Measurements from ENCODE around the gene WNT5A. TPM values are rescaled to one million over a fixed set of nuclear protein-coding genes. Genes with fewer than 3 reads are reported as not detected.

The WNT5A gene
- polyA plus RNA-seq: 0.59 and 0.74 TPM in 2 replicates
- polyA minus RNA-seq: 0.93 and 0.97 TPM in 2 replicates

DNA sequence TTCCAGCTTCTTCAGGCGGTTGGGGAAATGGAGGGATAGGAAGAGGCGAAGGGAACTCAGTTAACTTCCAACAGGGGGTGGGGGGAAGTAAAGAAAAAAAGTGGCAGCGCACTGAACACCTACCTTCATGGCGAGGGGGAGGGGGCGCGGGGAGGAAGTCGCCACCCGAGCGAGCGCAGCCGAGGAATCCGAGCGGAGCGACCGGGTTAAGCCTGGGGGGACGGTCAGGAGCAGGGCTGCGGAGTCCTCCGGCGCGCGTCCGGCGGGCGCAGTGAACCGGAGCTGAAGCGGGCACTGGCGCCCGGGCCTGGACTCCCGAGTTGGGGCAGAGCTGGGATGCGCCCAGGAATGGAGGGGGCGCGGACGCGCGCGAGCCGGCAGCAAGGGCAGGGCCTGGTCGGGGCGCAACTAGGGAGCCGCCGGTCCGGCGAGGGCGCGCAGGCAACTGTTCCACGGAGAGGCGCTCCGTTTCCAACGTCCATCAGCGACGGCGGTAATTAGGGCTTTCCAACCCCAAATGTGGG lies at the start of gene WNT5A:
TSS of gene WNT5A (minus strand) at position 450 of the 524 bp plus-strand sequence. CDS start at position 129, 321 bp downstream.
- H3K4me3 ChIP-seq (ENCODE audit: low read length): peak within 1 kb of the TSS; percentile 71
- H3K27me3 ChIP-seq (ENCODE audit: insufficient read depth, low read depth, low read length): peaks cover 96% of the 10 kb centered on the region
- H3K4me2 ChIP-seq (ENCODE audit: low read length): peak within 1 kb of the TSS; percentile 85
- H2AFZ ChIP-seq (ENCODE audit: low read depth, low read length): no peak within 1 kb of the TSS
- no peaks in the 10 kb centered on the region for H3K9me2 ChIP-seq (ENCODE audit: insufficient read depth, low read length)
- no peak within 1 kb of the TSS for H3K27ac ChIP-seq (ENCODE audit: low read length)
- H3K36me3 ChIP-seq (ENCODE audit: insufficient read depth, low read length): no peaks in the 10 kb centered on the region
- no peaks in the 10 kb centered on the region for H3K9me3 ChIP-seq (ENCODE audit: low read length)
- H3K79me2 ChIP-seq (replicated peaks; ENCODE audit: insufficient read depth, low read length): no peaks in the 10 kb centered on the region
- H3K9ac ChIP-seq (ENCODE audit: low read length): peak within 1 kb of the TSS; percentile 30
- no peak for TF ChIP-seq EP300 (conservative IDR thresholded peaks at IDR 0.05; ENCODE audit: poor library complexity, severe bottlenecking)
- no peak for TF ChIP-seq TAF1 (IDR thresholded peaks at IDR 0.05; ENCODE audit: low read depth)
- TF ChIP-seq EZH2 (IDR thresholded peaks at IDR 0.05; ENCODE audit: borderline replicate concordance, insufficient read depth, low read length, poor library complexity, severe bottlenecking): no peak
- no peak for TF ChIP-seq MXI1 (conservative IDR thresholded peaks at IDR 0.05; ENCODE audit: poor library complexity, severe bottlenecking)
- no peak for TF ChIP-seq RAD21 (conservative IDR thresholded peaks at IDR 0.05)
- TF ChIP-seq, protein P1, sequence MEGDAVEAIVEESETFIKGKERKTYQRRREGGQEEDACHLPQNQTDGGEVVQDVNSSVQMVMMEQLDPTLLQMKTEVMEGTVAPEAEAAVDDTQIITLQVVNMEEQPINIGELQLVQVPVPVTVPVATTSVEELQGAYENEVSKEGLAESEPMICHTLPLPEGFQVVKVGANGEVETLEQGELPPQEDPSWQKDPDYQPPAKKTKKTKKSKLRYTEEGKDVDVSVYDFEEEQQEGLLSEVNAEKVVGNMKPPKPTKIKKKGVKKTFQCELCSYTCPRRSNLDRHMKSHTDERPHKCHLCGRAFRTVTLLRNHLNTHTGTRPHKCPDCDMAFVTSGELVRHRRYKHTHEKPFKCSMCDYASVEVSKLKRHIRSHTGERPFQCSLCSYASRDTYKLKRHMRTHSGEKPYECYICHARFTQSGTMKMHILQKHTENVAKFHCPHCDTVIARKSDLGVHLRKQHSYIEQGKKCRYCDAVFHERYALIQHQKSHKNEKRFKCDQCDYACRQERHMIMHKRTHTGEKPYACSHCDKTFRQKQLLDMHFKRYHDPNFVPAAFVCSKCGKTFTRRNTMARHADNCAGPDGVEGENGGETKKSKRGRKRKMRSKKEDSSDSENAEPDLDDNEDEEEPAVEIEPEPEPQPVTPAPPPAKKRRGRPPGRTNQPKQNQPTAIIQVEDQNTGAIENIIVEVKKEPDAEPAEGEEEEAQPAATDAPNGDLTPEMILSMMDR (IDR thresholded peaks at IDR 0.05; ENCODE audit: poor library complexity, severe bottlenecking): no peak
- TF ChIP-seq, protein P2, sequence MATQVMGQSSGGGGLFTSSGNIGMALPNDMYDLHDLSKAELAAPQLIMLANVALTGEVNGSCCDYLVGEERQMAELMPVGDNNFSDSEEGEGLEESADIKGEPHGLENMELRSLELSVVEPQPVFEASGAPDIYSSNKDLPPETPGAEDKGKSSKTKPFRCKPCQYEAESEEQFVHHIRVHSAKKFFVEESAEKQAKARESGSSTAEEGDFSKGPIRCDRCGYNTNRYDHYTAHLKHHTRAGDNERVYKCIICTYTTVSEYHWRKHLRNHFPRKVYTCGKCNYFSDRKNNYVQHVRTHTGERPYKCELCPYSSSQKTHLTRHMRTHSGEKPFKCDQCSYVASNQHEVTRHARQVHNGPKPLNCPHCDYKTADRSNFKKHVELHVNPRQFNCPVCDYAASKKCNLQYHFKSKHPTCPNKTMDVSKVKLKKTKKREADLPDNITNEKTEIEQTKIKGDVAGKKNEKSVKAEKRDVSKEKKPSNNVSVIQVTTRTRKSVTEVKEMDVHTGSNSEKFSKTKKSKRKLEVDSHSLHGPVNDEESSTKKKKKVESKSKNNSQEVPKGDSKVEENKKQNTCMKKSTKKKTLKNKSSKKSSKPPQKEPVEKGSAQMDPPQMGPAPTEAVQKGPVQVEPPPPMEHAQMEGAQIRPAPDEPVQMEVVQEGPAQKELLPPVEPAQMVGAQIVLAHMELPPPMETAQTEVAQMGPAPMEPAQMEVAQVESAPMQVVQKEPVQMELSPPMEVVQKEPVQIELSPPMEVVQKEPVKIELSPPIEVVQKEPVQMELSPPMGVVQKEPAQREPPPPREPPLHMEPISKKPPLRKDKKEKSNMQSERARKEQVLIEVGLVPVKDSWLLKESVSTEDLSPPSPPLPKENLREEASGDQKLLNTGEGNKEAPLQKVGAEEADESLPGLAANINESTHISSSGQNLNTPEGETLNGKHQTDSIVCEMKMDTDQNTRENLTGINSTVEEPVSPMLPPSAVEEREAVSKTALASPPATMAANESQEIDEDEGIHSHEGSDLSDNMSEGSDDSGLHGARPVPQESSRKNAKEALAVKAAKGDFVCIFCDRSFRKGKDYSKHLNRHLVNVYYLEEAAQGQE (IDR thresholded peaks at IDR 0.05; ENCODE audit: borderline replicate concordance): no peak
- TF ChIP-seq SMC3 (conservative IDR thresholded peaks at IDR 0.05; ENCODE audit: poor library complexity): no peak
- no peak for TF ChIP-seq POLR2AphosphoS5 (IDR thresholded peaks at IDR 0.05)
- H4K20me1 ChIP-seq (ENCODE audit: insufficient read depth): no peaks in the 10 kb centered on the region
- H3F3A ChIP-seq (ENCODE audit: insufficient read depth, low read length, poor library complexity, severe bottlenecking): peaks cover 4% of the 10 kb centered on the region

DNA sequence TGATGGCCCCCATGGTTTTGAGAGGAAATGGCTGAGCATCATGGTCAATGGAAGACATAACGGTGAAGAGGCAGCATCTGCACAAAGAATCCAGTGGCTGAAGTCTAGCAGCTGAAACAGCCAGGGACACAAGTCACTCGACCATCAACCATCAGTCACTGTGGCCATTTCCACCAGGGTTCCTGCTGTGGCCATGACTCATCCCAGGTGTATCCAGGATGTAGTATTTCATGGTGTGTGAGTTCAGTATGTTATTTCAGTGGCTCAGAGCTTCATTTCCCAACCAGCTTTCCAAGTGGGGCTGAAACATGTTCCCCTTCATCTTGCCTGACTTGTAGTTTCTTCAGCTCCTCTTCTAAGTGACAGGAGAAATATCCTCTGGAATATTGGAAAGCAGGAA lies 47.8 kb upstream of the WNT5A start:
- H4K20me1 ChIP-seq (ENCODE audit: insufficient read depth): no peaks in the 10 kb centered on the region
- no peaks in the 10 kb centered on the region for H3K9me3 ChIP-seq (ENCODE audit: low read length)
- H3K9me2 ChIP-seq (ENCODE audit: insufficient read depth, low read length): no peaks in the 10 kb centered on the region
- no peak overlapping the region for H2AFZ ChIP-seq (ENCODE audit: low read depth, low read length)
- H3K79me2 ChIP-seq (replicated peaks; ENCODE audit: insufficient read depth, low read length): no peaks in the 10 kb centered on the region
- H3K27ac ChIP-seq (ENCODE audit: low read length): no peak overlapping the region
- no peaks in the 10 kb centered on the region for H3K27me3 ChIP-seq (ENCODE audit: insufficient read depth, low read depth, low read length)
- no peak overlapping the region for H3K4me2 ChIP-seq (ENCODE audit: low read length)
- no peak overlapping the region for H3K9ac ChIP-seq (ENCODE audit: low read length)
- H3K36me3 ChIP-seq (ENCODE audit: insufficient read depth, low read length): no peaks in the 10 kb centered on the region
- H3K4me3 ChIP-seq (ENCODE audit: low read length): no peak overlapping the region
- TF ChIP-seq RAD21 (conservative IDR thresholded peaks at IDR 0.05): no peak
- no peak for TF ChIP-seq POLR2AphosphoS5 (IDR thresholded peaks at IDR 0.05)
- no peak for TF ChIP-seq EP300 (conservative IDR thresholded peaks at IDR 0.05; ENCODE audit: poor library complexity, severe bottlenecking)
- TF ChIP-seq TAF1 (IDR thresholded peaks at IDR 0.05; ENCODE audit: low read depth): no peak
- no peaks in the 10 kb centered on the region for H3F3A ChIP-seq (ENCODE audit: insufficient read depth, low read length, poor library complexity, severe bottlenecking)
